ENCODE results near the gene PDE3A. TPM values are rescaled to one million over a fixed set of nuclear protein-coding genes. Genes with fewer than 3 reads are reported as not detected.

The PDE3A gene
- total and polyA plus RNA-seq, 2 donors from 2014 or later = 3.3 to 18.3 TPM

GRCh38 chr12:20451761-20452160 is 83.4 kb downstream of the PDE3A start:
- FAIRE-seq = no peak
- no peak for DNase-seq
- no peak for TF ChIP-seq CTCF (IDR thresholded peaks at IDR 0.05; ENCODE audit: borderline replicate concordance, extremely low read depth, insufficient read depth)
- no peaks in the 10 kb centered on the region for H3K27me3 ChIP-seq (ENCODE audit: control insufficient read depth, insufficient read depth, low read length)
- H3K4me3 ChIP-seq (ENCODE audit: low read length in 3 of 3) = no peak overlapping the region
- no peak overlapping the region for H3K27ac ChIP-seq (ENCODE audit: low read depth in 2 of 2, low read length in 2 of 2)
- no peaks in the 10 kb centered on the region for H3K36me3 ChIP-seq (ENCODE audit: control insufficient read depth in 2 of 3, insufficient read depth in 3 of 3, low read length in 3 of 3)
- no peaks in the 10 kb centered on the region for H3K9me3 ChIP-seq (ENCODE audit: control insufficient read depth in 2 of 3, insufficient read depth in 1 of 3, low read length in 3 of 3)
- H3K9ac ChIP-seq (ENCODE audit: low read length in 3 of 3) = no peak overlapping the region
- H3K4me1 ChIP-seq (ENCODE audit: control insufficient read depth in 2 of 3, insufficient read depth in 2 of 3, low read depth in 1 of 3, low read length in 3 of 3) = peaks cover 0 to 2% (median 0%) of the 10 kb centered on the region in 3 donors
- intact Hi-C loops (cut with DNase I) = no loop called here

GRCh38 chr12:20452496-20453010 is 84.2 kb downstream of the PDE3A start:
- no peak overlapping the region for H3K27ac ChIP-seq (ENCODE audit: low read depth in 2 of 2, low read length in 2 of 2)
- DNase-seq (no peak), FAIRE-seq (no peak)
- H3K4me1 ChIP-seq (ENCODE audit: control insufficient read depth in 2 of 3, insufficient read depth in 2 of 3, low read depth in 1 of 3, low read length in 3 of 3) = peaks cover 0 to 2% (median 0%) of the 10 kb centered on the region in 3 donors
- H3K4me3 ChIP-seq (ENCODE audit: low read length in 3 of 3) = no peak overlapping the region
- intact Hi-C loops (cut with DNase I) = no loop called here
- H3K9ac ChIP-seq (ENCODE audit: low read length in 3 of 3) = no peak overlapping the region
- no peaks in the 10 kb centered on the region for H3K9me3 ChIP-seq (ENCODE audit: control insufficient read depth in 2 of 3, insufficient read depth in 1 of 3, low read length in 3 of 3)
- H3K27me3 ChIP-seq (ENCODE audit: control insufficient read depth, insufficient read depth, low read length) = no peaks in the 10 kb centered on the region
- H3K36me3 ChIP-seq (ENCODE audit: control insufficient read depth in 2 of 3, insufficient read depth in 3 of 3, low read length in 3 of 3) = no peaks in the 10 kb centered on the region
- no peak for TF ChIP-seq CTCF (IDR thresholded peaks at IDR 0.05; ENCODE audit: borderline replicate concordance, extremely low read depth, insufficient read depth)

- peaks cover 0 to 2% (median 0%) of the 10 kb centered on the region in 3 donors for H3K4me1 ChIP-seq (ENCODE audit: control insufficient read depth in 2 of 3, insufficient read depth in 2 of 3, low read depth in 1 of 3, low read length in 3 of 3)
- H3K27ac ChIP-seq (ENCODE audit: low read depth in 2 of 2, low read length in 2 of 2) = no peak overlapping the region
- DNase-seq = no peak
- intact Hi-C loops (cut with DNase I) = no loop called here
- TF ChIP-seq CTCF (IDR thresholded peaks at IDR 0.05; ENCODE audit: borderline replicate concordance, extremely low read depth, insufficient read depth) = no peak
- no peak for FAIRE-seq
- no peaks in the 10 kb centered on the region for H3K27me3 ChIP-seq (ENCODE audit: control insufficient read depth, insufficient read depth, low read length)
- no peaks in the 10 kb centered on the region for H3K9me3 ChIP-seq (ENCODE audit: control insufficient read depth in 2 of 3, insufficient read depth in 1 of 3, low read length in 3 of 3)
- no peak overlapping the region for H3K4me3 ChIP-seq (ENCODE audit: low read length in 3 of 3)
- no peak overlapping the region for H3K9ac ChIP-seq (ENCODE audit: low read length in 3 of 3)
- no peaks in the 10 kb centered on the region for H3K36me3 ChIP-seq (ENCODE audit: control insufficient read depth in 2 of 3, insufficient read depth in 3 of 3, low read length in 3 of 3)
Measured at GRCh38 chr12:20453756-20454310, 85.5 kb downstream of the PDE3A start.

Measured in kidney (tissue), 14 donors.